SIG-M5 treated with dmso at 0.1 percent for 504 hours (cell line): ENCODE results near the gene ITGB1.

Experiments used
- DNase-seq: peaks from one replicate; lab custom pipeline; 2025; ENCODE audit not compliant: unreplicated experiment; lab: John Stamatoyannopoulos, UW

The ITGB1 gene

GRCh38 chr10:32893434-32893833, 64.6 kb downstream of the ITGB1 start:
- DNase-seq = no peak

GRCh38 chr10:32891261-32891660, 66.8 kb downstream of the ITGB1 start:
- no peak for DNase-seq

- no peak for DNase-seq
Observed at GRCh38 chr10:32890444-32890843, 67.6 kb downstream of the ITGB1 start.

- DNase-seq = peak; percentile 6
Observed at GRCh38 chr10:32889631-32890212, 68.3 kb downstream of the ITGB1 start.

- DNase-seq = no peak
Observed at GRCh38 chr10:32888161-32888927, 69.7 kb downstream of the ITGB1 start.

GRCh38 chr10:32887481-32887880, 70.5 kb downstream of the ITGB1 start:
- no peak for DNase-seq

GRCh38 chr10:32882076-32882475, 76.0 kb downstream of the ITGB1 start:
- DNase-seq = no peak

GRCh38 chr10:32878646-32879045, 79.4 kb downstream of the ITGB1 start:
- no peak for DNase-seq

GRCh38 chr10:32877915-32878314, 80.1 kb downstream of the ITGB1 start:
- DNase-seq = no peak

GRCh38 chr10:32865170-32865569, 92.9 kb downstream of the ITGB1 start:
- DNase-seq = no peak

- DNase-seq = no peak
Observed at GRCh38 chr10:32854435-32854834, 103.6 kb downstream of the ITGB1 start.

- DNase-seq = no peak
Observed at GRCh38 chr10:32851301-32851700, 106.7 kb downstream of the ITGB1 start.
